Dermis microvascular lymphatic vessel endothelial cell (primary cell): ENCODE results near the gene CCDC134. TPM values are rescaled to one million over a fixed set of nuclear protein-coding genes. Genes with fewer than 3 reads are reported as not detected.

ENCODE experiments used
- DNase-seq, 2 donors: peaks; one replicate each; pipeline versions ENCODE4 v3.0.0 to v3.0.0-alpha.2; 2010; ENCODE audit warnings: low read depth in 2 of 2
- total RNA-seq: library from RNA; depleted of rRNA; stranded (reverse); fragments of >200 nt; gene quantifications from 2 replicates; pipeline ENCODE4 v1.2.1, GENCODE V29; 2014

Gene CCDC134
- total RNA-seq: 3.7 and 4.2 TPM in 2 replicates

DNA sequence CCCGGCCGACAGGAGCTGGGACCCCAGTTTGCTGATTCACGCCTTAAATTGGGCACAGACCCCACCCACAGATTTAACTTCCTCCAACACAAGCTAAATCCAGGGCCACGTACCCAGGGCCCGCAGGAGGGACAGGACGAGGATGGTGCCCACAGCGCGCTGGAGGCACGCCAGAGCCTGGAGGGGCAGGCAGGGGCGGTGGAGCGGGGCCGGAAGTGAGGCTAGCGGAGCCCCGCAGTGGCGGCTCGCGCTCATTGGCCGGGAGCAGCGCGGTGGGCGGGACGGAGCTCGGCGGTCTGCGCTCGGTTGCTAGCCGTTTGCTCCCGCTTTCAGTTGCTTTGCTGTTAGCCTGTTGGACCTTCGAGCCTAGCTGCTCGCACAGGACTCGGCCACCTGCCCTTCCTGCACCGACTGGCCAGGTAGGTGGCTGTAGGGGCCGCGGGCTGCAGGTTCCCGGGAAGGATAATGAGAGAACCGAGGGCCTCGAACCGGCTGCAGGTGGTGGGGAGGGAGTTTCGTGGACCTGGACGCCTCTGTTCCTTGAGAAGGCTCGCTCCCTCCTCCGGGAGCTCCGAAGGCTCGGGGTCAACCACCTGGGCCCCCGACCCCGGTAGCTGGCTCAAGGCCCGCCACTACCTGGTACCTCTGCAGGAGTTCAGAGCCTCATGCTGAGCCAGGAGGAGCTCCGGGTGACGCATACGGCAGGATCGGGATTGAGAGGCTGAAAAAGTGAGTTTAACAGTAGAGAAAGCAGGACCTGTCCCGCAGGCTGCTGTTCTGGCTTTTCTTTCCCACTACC lies at the start of gene CCDC134:
TSS of gene CCDC134 (plus strand) at position 332 of the 799 bp plus-strand sequence. CDS start 8,212 bp downstream, outside the sequence.
- peak; percentile 45 to 83 for DNase-seq

DNA sequence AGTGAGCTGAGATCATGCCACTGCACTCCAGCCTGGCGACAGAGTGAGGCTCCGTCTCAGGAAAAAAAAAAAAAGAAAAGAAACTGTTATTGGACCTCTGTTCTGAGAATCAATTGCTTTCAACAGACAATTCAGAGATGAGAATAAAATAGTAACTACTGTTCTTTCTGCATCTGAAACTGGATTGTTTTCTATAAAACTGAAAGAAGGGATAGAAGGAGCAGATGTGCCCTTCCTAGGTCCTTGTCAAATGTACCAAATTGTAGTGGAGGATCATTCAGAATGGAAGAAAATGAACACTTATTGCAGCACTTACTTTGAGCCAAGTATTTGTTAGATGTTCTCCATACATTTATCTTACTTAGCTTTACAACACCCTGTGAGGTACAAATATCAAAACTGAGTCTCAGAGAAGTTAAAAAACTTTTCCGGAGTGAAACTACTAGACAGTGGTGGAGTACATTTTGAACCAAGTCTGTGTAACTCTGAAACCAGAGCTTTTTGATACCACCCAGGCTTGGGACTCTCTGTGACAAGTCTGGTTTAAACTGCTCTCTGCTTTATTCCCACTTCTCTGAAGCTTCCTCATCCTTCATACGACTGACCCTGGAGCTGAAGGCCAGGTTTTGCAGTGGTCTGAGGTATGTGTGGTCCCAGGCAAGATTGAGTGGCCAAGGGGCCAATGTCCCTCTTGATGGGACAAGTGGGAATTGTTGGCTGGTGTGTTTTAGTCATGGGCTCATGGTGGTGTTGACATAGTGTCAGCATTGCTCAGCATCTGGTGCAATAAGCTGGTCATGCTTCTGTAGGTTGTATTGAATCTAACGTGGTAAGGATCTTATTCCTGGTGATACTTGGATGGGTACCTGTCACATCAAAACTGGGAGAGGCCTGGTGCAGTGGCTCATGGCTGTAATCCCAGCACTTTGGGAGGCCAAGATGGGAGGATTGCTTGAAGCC lies 48.2 kb upstream of the CCDC134 start:
- no peak for DNase-seq

DNA sequence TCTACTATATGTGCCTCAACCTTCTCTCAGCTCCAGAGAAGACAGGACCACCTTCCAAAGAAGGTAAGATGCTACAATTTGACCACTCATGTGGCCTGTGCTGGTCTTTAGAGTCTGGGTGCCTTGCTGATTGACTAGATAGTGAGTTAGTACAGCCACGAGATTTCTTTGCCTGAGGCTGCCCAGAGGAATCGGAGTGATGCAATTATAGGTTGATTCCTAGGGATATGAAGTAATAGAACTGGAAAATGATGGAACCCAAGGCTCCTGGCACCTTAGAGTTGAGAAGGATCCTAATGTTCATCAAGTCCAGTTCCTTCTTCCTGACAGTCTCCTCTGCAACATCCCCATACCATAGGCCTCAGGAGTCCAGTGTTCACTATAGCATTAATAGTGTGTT lies 46.5 kb upstream of the CCDC134 start:
- no peak for DNase-seq

DNA sequence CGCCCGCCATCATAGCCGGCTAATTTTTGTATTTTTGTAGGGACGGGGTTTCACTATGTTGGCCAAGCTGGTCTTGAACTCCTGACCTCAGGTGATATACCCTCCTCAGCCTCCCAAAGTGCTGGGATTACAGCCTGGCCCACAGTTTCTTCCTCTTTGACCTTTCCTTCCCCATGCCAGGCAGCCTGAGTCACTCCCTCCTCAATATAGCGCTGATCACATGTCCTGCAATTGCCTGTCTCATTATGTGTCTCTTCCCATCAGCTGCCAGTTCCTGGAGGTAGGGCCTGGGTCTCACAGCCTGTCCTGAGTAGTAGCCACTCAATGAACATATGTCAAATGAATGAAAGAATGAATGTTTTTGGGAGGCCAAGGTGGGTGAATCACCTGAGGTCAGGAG lies 43.0 kb upstream of the CCDC134 start:
- DNase-seq: no peak

DNA sequence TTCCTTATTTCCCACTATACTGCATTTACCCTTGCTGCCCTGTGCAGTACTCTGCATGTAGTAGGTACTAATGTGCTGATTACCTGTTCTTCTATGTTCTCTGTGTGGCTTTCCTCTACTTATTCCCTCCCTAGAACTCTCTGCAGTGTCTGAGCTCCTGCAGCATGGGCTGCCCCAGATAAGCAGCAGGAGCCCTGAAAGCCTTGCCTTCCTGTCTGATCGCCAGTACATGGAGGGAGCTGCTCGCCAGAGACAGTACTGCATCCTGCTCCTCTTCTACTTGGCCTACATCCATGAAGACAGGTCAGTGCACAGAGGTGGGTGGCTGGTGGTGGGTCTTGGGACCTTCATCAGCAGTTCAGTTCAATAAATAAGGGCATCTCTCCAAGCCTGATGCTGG lies 42.2 kb upstream of the CCDC134 start:
- DNase-seq: no peak

DNA sequence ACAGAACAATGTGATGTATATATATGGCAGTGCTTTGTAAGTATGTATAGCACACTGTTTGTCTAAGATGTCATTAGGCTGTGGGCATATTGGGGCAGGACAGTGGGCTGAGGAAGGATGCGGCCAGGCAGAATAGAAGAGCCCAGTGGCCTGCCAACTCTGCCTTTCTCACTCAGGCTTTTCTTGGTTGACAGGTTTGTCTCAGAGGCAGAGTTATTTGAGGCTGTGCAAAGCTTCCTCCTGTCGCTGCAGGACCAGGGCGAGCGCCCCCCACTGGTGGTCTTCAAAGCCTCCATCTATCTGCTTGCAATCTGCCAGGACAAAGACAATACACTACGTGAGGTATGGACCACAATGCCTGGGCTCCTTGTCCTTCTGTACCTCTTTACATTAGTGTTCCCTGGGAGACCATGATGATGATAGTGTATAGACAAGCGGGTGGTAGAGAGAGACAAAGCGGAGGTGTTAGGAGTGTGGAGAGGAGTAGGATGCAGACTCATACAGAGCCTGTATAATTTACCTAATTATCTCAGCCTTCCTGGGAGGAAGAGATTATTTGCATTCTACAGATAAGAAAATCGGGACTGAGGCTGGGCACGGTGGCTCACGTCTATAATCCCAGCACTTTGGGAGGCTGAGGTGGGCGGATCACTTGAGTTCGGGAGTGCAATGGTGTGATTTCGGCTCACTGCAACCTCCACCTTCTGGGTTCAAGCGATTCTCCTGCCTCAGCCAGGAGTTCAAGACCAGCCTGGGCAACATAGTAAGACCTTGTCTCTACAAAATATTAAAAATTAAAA lies 37.3 kb upstream of the CCDC134 start:
- peak; percentile 4 to 42 for DNase-seq

DNA sequence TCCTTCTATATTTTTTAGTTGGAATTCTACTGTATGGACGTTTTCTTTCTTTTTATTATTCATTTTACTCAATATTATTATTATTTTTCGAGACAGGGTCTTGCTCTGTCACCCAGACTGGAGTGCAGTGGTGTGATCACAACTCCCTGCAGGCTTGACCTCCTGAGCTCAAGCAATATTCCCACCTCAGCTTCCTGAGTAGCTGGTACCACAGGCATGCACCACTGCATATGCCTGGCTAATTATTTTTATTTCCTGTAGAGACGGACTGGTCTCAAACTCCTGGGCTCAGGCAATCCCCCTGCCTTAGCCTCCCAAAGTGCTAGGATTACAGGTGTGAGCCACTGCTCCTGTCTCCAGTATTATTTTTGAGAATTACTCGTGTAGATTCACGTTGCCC lies 34.0 kb upstream of the CCDC134 start:
- DNase-seq: no peak

DNA sequence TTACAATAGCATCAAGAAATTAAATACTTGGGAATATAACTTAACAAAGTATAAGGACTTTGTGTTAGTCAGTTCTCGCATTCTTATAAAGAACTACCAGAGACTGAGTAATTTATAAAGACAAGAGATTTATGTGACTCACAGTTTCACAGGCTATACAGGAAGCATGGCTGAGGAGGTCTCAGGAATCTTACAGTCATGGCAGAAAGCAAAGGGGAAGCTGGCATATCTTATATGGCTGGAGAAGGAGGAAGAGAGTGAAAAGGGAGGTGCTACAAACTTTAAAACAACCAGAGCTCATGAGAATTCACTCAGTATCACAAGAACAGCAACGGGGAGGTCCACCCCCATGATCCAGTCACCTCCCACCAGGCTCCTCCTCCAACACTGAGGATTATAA lies 32.0 kb upstream of the CCDC134 start:
- peak in 1 of 2 donors; percentile 41 for DNase-seq

DNA sequence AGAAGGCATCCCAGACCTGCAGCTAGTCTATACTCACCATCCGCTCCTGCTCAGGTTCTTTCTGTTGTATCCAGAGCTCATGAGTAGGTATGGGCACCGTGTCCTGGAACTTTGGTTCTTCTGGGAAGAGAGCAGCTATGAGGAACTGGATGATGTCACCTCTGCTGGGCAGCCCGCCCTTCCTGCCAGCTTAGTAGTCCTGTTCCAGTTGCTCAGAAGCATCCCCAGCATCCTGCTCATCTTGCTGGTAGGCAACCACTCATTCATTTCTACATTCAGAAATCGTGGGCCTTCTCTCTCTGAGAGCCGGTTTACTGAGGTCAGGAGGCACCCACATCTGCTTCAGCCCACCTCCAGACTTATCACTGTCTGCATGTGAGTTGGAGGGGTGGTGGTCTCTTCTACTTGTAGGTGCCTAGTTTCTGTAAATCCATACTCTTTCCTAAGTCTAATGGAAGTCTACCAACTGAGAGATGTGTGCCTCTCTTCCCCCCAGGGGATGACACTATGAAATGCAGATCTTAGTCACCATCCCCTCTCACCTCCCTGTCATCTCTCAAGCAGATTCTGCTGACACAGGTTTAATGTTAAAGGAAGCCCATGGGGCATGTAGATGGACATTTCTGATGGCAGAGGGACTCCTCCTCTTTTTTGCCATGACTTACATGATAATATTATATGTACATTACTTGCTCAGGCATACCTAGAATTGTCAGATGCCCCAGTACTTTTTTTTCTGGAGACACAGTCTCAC lies 29.6 kb upstream of the CCDC134 start:
- DNase-seq: no peak

DNA sequence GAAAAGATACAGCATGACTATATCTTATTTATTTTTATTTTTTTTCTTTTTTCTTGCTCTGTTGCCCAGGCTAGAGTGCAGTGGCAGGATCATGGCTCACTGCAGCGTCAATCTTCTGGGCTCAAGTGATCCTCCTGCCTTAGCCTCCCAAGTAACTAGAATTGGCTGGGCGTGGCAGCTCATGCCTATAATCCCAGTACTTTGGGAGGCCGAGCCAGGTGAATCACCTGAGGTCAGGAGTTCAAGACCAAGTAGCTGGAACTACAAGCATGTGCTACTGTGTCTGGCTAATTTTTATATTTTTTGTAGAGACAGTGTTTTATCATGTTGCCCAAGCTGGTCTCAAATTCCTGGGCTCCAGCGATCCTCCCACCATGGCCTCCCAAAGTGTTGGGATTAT lies 28.3 kb upstream of the CCDC134 start:
- no peak for DNase-seq

DNA sequence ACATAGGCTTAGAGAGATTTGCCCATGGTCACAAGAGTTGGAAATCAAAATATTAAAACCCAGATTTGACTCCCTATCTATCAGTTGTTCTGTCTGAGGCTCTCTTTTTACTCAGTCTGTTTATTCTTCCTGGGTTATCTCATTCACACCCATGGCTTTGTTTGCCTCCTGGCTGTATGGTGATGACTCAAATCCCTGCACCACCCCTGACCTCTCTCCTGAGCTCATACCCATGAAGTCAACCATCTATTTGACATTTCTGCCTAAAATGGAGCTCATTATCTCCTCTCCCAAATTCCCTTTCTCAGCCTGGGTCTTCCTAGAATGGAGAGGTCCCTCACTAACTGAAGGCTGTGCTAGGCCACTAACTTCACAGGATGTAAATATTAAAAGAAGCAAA lies 27.8 kb upstream of the CCDC134 start:
- no peak for DNase-seq

DNA sequence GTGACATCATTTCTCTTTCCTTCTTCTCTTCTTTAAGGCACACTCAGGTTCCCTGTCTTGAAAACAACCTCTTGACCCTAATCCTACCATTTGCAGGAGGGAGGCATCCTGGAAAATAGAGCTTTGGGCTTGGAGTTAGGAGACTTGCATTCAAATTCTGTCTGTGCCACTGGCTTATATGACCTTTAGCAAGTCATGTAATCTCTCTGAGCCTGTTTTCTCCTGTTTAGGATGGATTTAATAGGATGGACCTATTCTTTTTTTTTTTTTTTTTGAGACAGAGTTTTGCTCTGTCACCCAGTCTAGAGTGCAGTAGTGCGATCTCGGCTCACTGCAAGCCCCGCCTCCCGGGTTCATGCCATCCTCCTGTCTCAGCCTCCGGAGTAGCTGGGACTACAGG lies 25.1 kb upstream of the CCDC134 start:
- DNase-seq: no peak

DNA sequence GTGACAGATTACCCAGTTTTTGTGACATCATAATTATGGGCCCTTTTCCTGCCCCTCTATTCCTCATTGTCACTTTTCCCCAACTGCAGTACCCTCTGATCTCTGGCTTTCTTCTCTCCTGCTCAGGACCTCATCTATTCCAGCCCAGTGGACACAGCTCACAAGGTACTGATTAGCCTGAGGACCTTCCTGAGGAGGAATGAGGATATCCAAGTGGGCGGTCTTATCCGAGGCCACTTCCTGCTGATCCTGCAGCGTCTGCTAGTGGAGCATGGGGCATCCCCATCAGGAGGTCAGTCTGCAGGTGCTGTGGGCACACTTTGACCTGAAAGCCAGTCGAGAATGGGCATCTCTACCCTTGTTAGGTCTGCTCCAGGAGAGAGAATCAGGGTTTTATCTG lies 24.5 kb upstream of the CCDC134 start:
- no peak for DNase-seq

DNA sequence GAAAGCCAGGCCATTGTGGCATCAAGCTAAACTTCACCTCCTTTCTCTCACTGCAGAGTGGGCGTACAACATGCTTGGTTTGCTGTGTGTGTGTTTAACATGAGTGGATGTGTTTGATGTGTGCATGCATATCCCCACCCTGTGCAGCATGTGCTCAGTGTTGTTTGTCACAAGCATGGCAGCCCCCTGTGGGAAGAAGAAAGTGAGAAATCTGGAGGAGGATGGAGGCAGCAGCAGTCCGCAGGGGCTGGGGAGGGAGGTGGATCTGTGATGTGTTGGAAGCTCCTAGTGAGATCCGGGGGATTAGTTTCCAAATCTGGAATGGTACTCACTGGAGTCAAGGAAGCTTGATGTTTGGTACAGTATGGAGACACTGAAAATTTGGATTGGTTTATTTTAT lies 24.1 kb upstream of the CCDC134 start:
- no peak for DNase-seq

DNA sequence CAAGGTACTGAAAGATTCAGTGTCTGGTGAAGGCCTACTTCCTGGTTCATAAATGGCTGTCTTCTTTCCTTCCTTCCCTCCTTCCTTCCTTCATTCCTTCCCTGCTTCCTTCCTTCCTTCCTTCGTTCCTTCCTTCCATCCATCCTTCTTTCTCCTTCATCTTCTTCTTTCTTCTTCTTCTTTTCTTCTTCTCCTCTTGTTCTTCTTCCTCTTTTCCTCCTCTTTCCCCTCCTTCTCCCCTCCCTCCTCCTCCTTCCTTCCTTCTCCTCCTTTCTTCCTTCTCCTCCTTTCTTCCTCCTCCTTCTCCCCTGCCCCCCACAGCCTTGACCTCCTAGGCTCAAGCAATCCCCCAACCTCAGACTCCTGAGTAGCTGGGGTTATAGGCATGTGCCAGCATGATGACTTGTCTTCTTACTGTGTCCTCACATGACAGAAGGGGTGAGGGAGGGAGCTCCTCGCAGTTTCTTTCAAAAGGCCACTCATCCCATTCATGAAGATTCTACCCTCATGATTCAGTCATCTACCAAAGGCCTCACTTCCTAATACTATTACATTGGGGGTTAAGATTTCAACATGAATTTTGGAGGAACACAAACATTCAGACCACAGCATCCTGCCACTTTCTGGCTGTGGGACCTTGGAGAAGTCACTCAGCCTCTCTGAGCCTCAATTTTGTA lies 22.6 kb upstream of the CCDC134 start:
- DNase-seq: no peak

DNA sequence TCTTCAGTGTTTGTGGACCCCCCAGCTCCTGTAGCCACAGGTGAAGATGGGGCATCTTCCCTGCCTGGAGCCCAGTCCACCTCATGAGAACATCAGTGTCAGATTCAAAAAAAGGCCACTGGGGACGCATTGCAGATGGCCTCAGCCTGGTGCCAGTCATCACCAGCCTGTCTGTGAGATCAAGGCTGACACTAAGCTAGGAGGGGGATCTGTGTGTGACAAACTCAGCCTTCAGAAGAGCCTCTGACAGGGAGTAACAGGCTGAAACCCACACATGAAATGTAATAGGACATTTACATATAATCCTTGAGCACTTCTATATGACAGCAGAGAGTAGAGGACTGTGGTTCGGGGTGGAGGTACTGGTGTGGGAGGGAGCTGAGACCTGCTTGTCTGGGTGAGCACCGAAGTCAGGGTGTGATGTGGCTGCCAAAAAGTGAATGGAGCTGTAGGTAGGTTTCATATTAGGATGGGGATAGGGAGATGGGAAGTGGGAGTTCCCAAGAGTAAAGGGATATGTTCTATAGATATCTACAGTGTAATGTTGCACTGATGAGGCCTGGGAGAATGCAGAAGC lies 20.5 kb upstream of the CCDC134 start:
- DNase-seq: no peak

DNA sequence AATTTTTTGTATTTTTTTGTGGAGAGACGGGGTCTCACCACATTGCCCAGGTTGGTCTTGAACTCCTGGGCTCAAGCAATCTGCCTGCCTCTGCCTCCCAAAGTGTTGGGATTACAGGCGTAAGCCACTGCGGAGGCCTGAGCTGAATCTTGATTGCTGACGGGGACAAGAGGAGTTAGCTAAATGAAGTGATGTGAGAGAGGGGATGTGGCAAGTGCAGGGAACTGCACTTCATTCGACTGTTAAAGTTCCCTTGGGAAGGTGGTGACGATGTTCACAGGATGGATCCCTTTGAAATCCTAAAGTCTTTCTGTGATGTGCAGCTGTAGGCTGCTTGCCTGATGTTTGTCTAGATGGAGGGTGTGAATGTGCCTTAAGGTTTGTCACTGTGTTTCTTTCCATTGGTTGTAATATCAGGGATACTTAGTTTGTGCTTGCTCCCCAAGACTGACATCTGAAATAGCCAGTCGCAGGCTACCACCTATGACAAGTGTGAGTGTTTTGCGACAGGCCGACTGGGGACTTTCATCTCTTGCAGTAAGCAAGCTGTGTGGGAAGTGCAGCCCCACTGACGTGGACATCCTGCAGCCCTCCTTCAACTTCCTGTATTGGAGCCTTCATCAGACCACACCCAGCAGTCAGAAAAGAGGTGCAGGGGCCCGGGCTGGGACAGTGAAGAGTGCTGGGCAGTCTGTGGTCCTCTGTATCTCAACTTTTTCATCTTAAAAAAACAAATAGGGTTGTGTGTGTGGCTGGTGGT lies 19.6 kb upstream of the CCDC134 start:
- peak; percentile 63 to 77 for DNase-seq

DNA sequence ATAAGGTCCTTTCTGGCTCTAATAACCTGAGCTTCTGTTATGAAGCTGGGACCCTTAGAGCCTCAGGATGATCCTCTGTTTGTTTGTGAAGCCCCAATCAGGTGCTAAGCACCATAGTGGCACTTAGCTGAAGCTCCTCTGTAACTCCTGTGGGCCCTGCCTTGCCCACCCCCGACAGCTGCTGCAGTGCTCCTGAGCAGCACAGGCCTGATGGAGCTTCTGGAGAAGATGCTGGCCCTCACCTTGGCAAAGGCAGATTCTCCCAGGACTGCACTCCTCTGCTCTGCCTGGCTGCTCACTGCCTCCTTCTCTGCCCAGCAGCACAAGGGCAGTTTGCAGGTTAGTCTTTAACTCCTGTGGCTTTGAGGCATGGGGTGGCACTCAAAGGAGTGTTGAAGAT lies 19.0 kb upstream of the CCDC134 start:
- DNase-seq: no peak

DNA sequence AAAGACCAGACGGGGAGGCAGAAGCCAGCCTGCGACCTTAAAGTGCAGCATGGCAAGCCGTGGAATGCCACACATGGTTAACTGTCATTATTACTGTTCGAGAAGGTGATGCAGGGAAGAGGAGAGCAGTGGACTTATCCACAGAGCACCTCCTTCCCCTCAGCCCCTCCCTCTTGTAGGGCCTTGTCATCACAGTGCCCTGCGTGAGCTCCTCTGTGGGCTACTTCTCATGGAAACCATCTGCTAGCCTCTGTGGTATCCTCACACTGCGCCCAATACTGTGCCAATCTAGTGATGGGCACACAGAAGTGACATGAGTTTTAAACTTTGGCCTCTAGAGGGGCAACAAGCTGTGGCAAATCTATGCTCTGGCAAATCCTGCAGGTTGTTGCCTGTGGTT lies 18.2 kb upstream of the CCDC134 start:
- DNase-seq: no peak
